Transverse colon (tissue), 4 donors: ENCODE measurements around the gene POLA2. TPM values are rescaled to one million over a fixed set of nuclear protein-coding genes. Genes with fewer than 3 reads are reported as not detected.

Experiments
- DNase-seq: peaks from one replicate; pipeline ENCODE4 v3.0.0-alpha.2; 2019
- H3K27ac ChIP-seq, 4 donors: fragments of 200-600 bp; sonication (generic); 2 replicates each; pipeline ENCODE4 v1.5.1; 2016 to 2018; ENCODE audit warnings: inconsistent platforms in 4 of 4
- H3K27me3 ChIP-seq: fragments of 200-600 bp; sonication (generic); 2 replicates; pipeline ENCODE4 v1.5.1; 2017; ENCODE audit warnings: inconsistent platforms
- H3K36me3 ChIP-seq, 4 donors: fragments of 200-600 bp; sonication (generic); 2 replicates each; pipeline ENCODE4 v1.5.1; 2017 to 2019; ENCODE audit warnings: inconsistent platforms in 4 of 4
- H3K4me1 ChIP-seq, 4 donors: fragments of 200-600 bp; sonication (generic); 2 replicates each; pipeline ENCODE4 v1.5.1; 2017 to 2020; ENCODE audit warnings: inconsistent platforms in 4 of 4
- H3K4me3 ChIP-seq, 4 donors: fragments of 200-600 bp; sonication (generic); 1 replicate in 1 of 4; 2 replicates in 3 of 4; pipeline versions ENCODE4 v1.5.1 to v1.6.1; 2017 to 2019; ENCODE audit warnings: inconsistent platforms in 4 of 4
- H3K9me3 ChIP-seq, 2 donors: fragments of 200-600 bp; sonication (generic); 2 replicates each; pipeline ENCODE4 v1.5.1; 2017 to 2019; ENCODE audit warnings: inconsistent platforms in 2 of 2
- CTCF ChIP-seq, 5 experiments: fragments of 200-600 bp in 3 of 5; fragments of 450-650 bp in 2 of 5; sonication (generic) in 3 of 5; IDR thresholded peaks; 1 replicate in 2 of 5; 2 replicates in 3 of 5; pipeline ENCODE4 v1.5.1; 2016 to 2017; ENCODE audit warnings: antibody characterized with exemption in 5 of 5, inconsistent platforms in 3 of 5, mild to moderate bottlenecking in 2 of 5, moderate library complexity in 1 of 5
- EP300 ChIP-seq: sonication (generic); formaldehyde crosslinking; IDR thresholded peaks from one replicate; pipeline ENCODE4 v1.6.1; 2017; ENCODE audit warnings: antibody characterized with exemption, low read depth
- POLR2A ChIP-seq: fragments of 450-650 bp; IDR thresholded peaks from one replicate; pipeline ENCODE4 v1.6.1; 2016; ENCODE audit warnings: antibody characterized with exemption, mild to moderate bottlenecking, moderate library complexity
- POLR2AphosphoS5 ChIP-seq, 3 donors: sonication (generic); formaldehyde crosslinking; IDR thresholded peaks; one replicate each; pipeline ENCODE4 v1.6.1; 2016; ENCODE audit warnings: antibody characterized with exemption in 3 of 3
- WGBS, 2 donors: methylation state at CpG; one replicate each; pipeline ENCODE4 v1.1.5; 2018; ENCODE audit warnings: low coverage in 1 of 2; 5-methylcytosine and 5-hydroxymethylcytosine counted together
- in situ Hi-C, 4 donors: fragments of 200-750 bp; cut with MboI; loops; one replicate each; pipeline versions ENCODE4 v1.15.0 to v1.15.1; 2017; ENCODE audit warnings: low sequenced_read_pairs in 3 of 4, low pct_ligation_motif_present in 1 of 4, low pct_unique_long_range_greater_than_20kb in 1 of 4
- intact Hi-C: fragments of 100-400 bp; cut with DNase I; formaldehyde crosslinking; loops from one replicate; pipeline ENCODE4 v1.15.1; 2023; ENCODE audit warnings: low total_unique reads
- total RNA-seq, 4 donors: library from RNA; depleted of rRNA; stranded (reverse); fragments of >200 nt; gene quantifications; one replicate each; pipeline ENCODE4 v1.1.0, GENCODE V29; 2016

POLA2 gene
- total RNA-seq, 4 donors from 2014 or later: 3.0 to 17.5 (median 6.2) TPM

GRCh38 chr11:65300621-65301275, 39.0 kb downstream of the POLA2 start:
- Histone ChIP-seq H3K9me3 (no peaks in the 10 kb centered on the region), H3K4me1 (peaks cover 31 to 63% (median 46%) of the 10 kb centered on the region in 4 donors), H3K36me3 (no peaks in the 10 kb centered on the region), H3K27ac (peak overlapping the region; percentile 49 to 90 (median 58)), H3K4me3 (no peak overlapping the region), H3K27me3 (no peaks in the 10 kb centered on the region)
- DNase-seq: no peak
- no peak for TF ChIP-seq POLR2AphosphoS5 (IDR thresholded peaks at IDR 0.05)
- TF ChIP-seq CTCF (IDR thresholded peaks at IDR 0.05): no peak
- no peak for TF ChIP-seq POLR2A
- TF ChIP-seq EP300: no peak
- in situ Hi-C loops (no loop called here), intact Hi-C loops (no loop called here)
- WGBS, 2 donors: 81 to 84% methylated on average over 5 to 17 of the region's 17 CpGs

GRCh38 chr11:65301491-65302329, 39.9 kb downstream of the POLA2 start:
- H3K4me3 ChIP-seq: no peak overlapping the region
- no peaks in the 10 kb centered on the region for H3K9me3 ChIP-seq
- in situ Hi-C loops: no loop called here
- intact Hi-C loops: no loop called here
- WGBS, 2 donors: 69% methylated on average over 10 of the region's 12 CpGs; no CpG with 5 or more reads in 1 of the 2 donors
- H3K27me3 ChIP-seq: no peaks in the 10 kb centered on the region
- DNase-seq: peak; percentile 31
- H3K36me3 ChIP-seq: no peaks in the 10 kb centered on the region
- peaks cover 31 to 66% (median 44%) of the 10 kb centered on the region in 4 donors for H3K4me1 ChIP-seq
- no peak for TF ChIP-seq POLR2AphosphoS5 (IDR thresholded peaks at IDR 0.05)
- no peak for TF ChIP-seq CTCF (IDR thresholded peaks at IDR 0.05)
- TF ChIP-seq POLR2A: no peak
- no peak for TF ChIP-seq EP300
- H3K27ac ChIP-seq: peak overlapping the region; percentile 49 to 90 (median 58)

- H3K27ac ChIP-seq: no peak overlapping the region
- no peaks in the 10 kb centered on the region for H3K36me3 ChIP-seq
- no peaks in the 10 kb centered on the region for H3K27me3 ChIP-seq
- no peak for DNase-seq
- H3K4me3 ChIP-seq: no peak overlapping the region
- peaks cover 20 to 55% (median 34%) of the 10 kb centered on the region in 4 donors for H3K4me1 ChIP-seq
- 88 to 100% methylated on average over 3 of the region's 3 CpGs for WGBS, 2 donors
- no peaks in the 10 kb centered on the region for H3K9me3 ChIP-seq
- intact Hi-C loops: no loop called here
- TF ChIP-seq POLR2A (no peak), CTCF (IDR thresholded peaks at IDR 0.05) (no peak), EP300 (no peak), POLR2AphosphoS5 (IDR thresholded peaks at IDR 0.05) (no peak)
- in situ Hi-C loops: no loop called here
Observed at GRCh38 chr11:65303555-65303954, 41.8 kb downstream of the POLA2 start.

- in situ Hi-C loops: no loop called here
- Histone ChIP-seq H3K4me3 (no peak overlapping the region), H3K27ac (peak overlapping the region in 1 of 4 donors; percentile 82), H3K4me1 (peaks cover 23 to 57% (median 36%) of the 10 kb centered on the region in 4 donors), H3K27me3 (no peaks in the 10 kb centered on the region), H3K36me3 (no peaks in the 10 kb centered on the region), H3K9me3 (no peaks in the 10 kb centered on the region)
- TF ChIP-seq EP300: no peak
- no peak for TF ChIP-seq CTCF (IDR thresholded peaks at IDR 0.05)
- TF ChIP-seq POLR2AphosphoS5 (IDR thresholded peaks at IDR 0.05): no peak
- WGBS, 2 donors: 94 to 98% methylated on average over 4 of the region's 4 CpGs
- intact Hi-C loops: no loop called here
- DNase-seq: no peak
Observed at GRCh38 chr11:65304110-65304509, 42.3 kb downstream of the POLA2 start.
